ENCODE measurements around the gene MATCAP1.

DNA sequence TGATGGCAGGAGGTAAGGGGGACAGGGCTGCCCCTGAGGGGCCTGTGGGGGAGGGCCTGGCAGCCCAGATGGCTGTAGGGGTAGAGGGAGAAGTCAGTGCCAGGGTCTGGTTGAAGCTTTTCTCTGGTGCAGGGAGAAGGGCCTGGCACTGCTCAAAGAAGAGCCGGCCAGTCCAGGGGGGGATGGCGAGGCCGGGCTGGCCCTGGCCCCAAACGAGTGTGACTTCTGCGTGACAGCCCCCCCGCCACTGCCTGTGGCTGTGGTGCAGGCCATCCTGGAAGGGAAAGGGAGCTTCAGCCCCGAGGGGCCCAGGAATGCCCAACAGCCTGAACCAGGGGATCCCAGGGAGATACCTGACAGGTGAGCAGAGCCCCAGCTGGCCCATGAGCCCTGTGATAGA lies 16.2 kb downstream of the MATCAP1 start:
- no peak for TF ChIP-seq EZH2phosphoT487 (IDR thresholded peaks at IDR 0.05; ENCODE audit: borderline replicate concordance, low read length)
- TF ChIP-seq, protein P1, sequence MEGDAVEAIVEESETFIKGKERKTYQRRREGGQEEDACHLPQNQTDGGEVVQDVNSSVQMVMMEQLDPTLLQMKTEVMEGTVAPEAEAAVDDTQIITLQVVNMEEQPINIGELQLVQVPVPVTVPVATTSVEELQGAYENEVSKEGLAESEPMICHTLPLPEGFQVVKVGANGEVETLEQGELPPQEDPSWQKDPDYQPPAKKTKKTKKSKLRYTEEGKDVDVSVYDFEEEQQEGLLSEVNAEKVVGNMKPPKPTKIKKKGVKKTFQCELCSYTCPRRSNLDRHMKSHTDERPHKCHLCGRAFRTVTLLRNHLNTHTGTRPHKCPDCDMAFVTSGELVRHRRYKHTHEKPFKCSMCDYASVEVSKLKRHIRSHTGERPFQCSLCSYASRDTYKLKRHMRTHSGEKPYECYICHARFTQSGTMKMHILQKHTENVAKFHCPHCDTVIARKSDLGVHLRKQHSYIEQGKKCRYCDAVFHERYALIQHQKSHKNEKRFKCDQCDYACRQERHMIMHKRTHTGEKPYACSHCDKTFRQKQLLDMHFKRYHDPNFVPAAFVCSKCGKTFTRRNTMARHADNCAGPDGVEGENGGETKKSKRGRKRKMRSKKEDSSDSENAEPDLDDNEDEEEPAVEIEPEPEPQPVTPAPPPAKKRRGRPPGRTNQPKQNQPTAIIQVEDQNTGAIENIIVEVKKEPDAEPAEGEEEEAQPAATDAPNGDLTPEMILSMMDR (IDR thresholded peaks at IDR 0.05; ENCODE audit: low read depth, low read length, poor library complexity, severe bottlenecking): no peak
